WERI-Rb-1 (cell line): ENCODE measurements around the gene THEM5.

Experiments
- DNase-seq: peaks from one replicate; pipeline ENCODE4 v3.0.0-alpha.2; 2020
- H3K27ac ChIP-seq: fragments of 250-450 bp; sonication (Bioruptor Pico); 2 replicates; pipeline ENCODE4 v1.5.1; 2020; ENCODE audit warnings: mild to moderate bottlenecking, moderate library complexity
- H3K27me3 ChIP-seq: fragments of 250-450 bp; sonication (Bioruptor Pico); 2 replicates; pipeline ENCODE4 v1.5.1; 2021; ENCODE audit warnings: mild to moderate bottlenecking, low read depth, moderate library complexity; ENCODE audit not compliant: insufficient read depth, severe bottlenecking
- H3K36me3 ChIP-seq: fragments of 250-450 bp; sonication (Bioruptor Pico); 2 replicates; pipeline ENCODE4 v1.5.1; 2020; ENCODE audit warnings: mild to moderate bottlenecking, moderate library complexity
- H3K4me3 ChIP-seq: 2 replicates; pipeline ENCODE4 v1.5.1; 2011; ENCODE audit warnings: low read depth, mild to moderate bottlenecking, control low read depth, low read length
- H3K9me3 ChIP-seq: fragments of 250-450 bp; sonication (Bioruptor Pico); 2 replicates; pipeline ENCODE4 v1.5.1; 2021; ENCODE audit warnings: mild to moderate bottlenecking, moderate library complexity; ENCODE audit not compliant: severe bottlenecking
- CTCF ChIP-seq: IDR thresholded peaks from 2 replicates; pipeline ENCODE4 v1.5.1; 2011; ENCODE audit warnings: low read depth, mild to moderate bottlenecking, control low read depth, inconsistent platforms, low read length

The THEM5 gene

GRCh38 chr1:151846686-151847237, 6.8 kb downstream of the THEM5 start:
- no peak for TF ChIP-seq CTCF
- Histone ChIP-seq H3K27ac (no peak overlapping the region), H3K36me3 (no peaks in the 10 kb centered on the region), H3K9me3 (no peaks in the 10 kb centered on the region), H3K4me3 (no peak overlapping the region), H3K27me3 (no peaks in the 10 kb centered on the region)
- no peak for DNase-seq

DNA sequence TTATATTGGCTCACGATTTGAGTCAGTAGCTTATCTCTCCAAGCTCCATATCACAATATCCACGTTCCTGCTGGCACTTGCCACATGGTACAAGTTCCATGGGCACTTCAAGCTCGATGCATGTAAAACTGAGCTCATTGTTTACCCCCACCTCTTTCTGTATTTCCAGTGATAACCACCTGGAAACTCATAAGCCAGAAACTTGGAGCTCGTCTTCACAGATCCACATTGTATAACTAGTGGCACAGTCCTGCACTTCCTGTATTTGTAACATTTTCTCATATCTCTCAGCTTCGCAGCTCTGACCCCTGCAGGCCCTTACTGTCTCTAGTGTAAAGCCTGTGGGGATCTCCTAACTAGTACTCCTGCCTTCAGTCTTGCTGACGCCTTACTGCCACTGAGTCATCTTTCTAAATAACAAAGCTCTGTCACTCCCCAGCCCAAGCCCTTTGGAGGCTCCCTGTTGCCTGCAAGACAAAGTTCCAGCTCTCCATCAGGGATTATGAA, 7.4 kb downstream of the THEM5 start:
- DNase-seq = no peak
- peak; percentile 19; the same call in 1 of the 2 replicates for TF ChIP-seq CTCF
- no peak overlapping the region for H3K27ac ChIP-seq

GRCh38 chr1:151843398-151843797, 10.1 kb downstream of the THEM5 start:
- TF ChIP-seq CTCF = no peak
- Histone ChIP-seq H3K27me3 (no peaks in the 10 kb centered on the region), H3K4me3 (no peak overlapping the region), H3K36me3 (no peaks in the 10 kb centered on the region), H3K27ac (no peak overlapping the region), H3K9me3 (no peaks in the 10 kb centered on the region)
- no peak for DNase-seq

More for the DNA sequence above, 7.4 kb downstream of the THEM5 start:
- H3K27me3 ChIP-seq = no peaks in the 10 kb centered on the region
- no peak overlapping the region for H3K4me3 ChIP-seq
- no peaks in the 10 kb centered on the region for H3K36me3 ChIP-seq
- H3K9me3 ChIP-seq = no peaks in the 10 kb centered on the region

DNA sequence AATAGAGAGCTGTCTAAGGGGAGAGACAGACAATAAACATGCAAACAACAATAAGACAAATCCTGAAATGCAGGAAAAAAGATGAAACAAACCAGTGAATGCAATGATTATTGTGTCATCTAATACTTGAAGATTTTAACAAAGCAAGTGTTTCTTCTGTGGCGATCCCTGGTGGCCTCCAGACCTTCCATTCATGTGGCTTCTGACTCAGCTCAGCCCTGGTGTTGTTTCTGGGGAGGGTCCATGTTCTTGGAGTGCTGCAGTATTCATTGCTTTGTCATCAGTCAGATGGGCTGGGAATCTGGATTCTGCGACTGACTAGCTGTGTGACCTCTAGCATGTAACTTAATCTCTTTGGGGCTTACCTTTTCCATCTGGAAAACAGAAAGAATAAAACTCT, 12.4 kb downstream of the THEM5 start:
- Histone ChIP-seq H3K4me3 (no peak overlapping the region), H3K36me3 (no peaks in the 10 kb centered on the region), H3K27me3 (no peaks in the 10 kb centered on the region), H3K27ac (no peak overlapping the region), H3K9me3 (no peaks in the 10 kb centered on the region)
- no peak for TF ChIP-seq CTCF
- DNase-seq = no peak

DNA sequence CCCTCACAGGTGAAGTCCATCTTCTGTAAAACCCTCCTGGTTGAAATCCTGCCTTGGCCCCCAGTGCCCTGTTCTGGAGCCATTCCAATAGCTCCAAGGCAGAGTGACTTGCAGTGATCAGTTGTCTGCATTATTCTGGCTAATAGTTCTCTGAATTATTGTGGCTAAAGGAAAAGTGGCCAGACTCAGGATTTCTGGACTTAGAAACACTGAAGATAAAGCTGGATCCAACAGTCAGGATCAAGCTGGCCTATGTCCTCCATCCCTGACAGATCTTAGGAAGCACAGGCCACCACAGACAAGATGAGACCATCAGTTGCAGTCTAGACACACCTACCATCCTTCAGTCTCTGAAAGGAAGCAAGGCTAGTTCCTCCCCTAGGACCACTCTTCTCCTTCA, 13.1 kb downstream of the THEM5 start:
- Histone ChIP-seq H3K4me3 (no peak overlapping the region), H3K9me3 (no peaks in the 10 kb centered on the region), H3K27ac (no peak overlapping the region), H3K36me3 (no peaks in the 10 kb centered on the region), H3K27me3 (no peaks in the 10 kb centered on the region)
- no peak for TF ChIP-seq CTCF
- no peak for DNase-seq
